Measurements from ENCODE around the gene PLEKHJ1. TPM values are rescaled to one million over a fixed set of nuclear protein-coding genes. Genes with fewer than 3 reads are reported as not detected.

PLEKHJ1 gene, protein sequence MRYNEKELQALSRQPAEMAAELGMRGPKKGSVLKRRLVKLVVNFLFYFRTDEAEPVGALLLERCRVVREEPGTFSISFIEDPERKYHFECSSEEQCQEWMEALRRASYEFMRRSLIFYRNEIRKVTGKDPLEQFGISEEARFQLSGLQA
- total RNA-seq (2022; extraction: Qiagen RNA extraction; ENCODE audit: low read depth) = 30.0 to 62.7 TPM (median 56.1 TPM) in 5 replicates

DNA sequence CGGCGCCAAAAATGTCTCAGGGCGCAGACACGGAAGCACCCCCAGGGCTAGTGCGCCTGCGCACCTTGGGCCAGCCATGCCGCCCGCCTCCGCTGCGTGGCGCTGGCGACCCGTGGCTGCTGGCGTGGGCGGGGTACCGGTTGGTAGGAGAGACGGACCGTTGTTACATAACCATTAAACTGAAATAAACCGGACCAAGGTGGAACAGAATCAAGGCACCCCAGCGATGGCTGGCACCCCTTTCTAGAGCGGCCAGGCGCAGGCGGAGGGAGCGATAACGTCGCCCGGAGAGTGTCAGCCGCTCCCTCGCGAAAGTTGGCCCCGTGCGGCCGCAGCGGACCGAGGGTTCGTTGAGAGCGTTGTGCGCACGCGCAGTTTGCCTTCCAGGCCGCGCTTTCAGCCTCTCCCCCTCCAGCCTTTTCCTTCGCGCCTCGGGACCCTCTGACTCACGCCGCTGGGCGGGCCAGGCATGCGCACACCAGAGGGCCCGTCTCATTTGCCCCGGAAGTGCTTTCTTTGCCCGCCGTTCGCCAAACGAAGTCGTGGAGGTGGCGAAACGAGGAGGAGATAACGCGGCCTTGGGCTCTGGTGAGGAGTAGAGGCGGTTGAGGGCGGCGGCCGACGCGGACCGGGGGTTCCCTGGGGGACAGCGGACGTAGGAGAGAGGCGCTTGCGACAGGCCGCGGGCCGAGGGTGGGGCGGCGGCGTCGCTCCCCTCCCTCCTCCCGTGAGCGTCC lies at the start of gene PLEKHJ1, which contains the start of gene SF3A2:
Gene PLEKHJ1 (minus strand): TSS at position 16 of the 737 bp plus-strand sequence. CDS start 81 bp downstream, outside the sequence.
Gene SF3A2 (plus strand): TSS at position 511 of the 737 bp plus-strand sequence. CDS start 6,595 bp downstream, outside the sequence.

DNA sequence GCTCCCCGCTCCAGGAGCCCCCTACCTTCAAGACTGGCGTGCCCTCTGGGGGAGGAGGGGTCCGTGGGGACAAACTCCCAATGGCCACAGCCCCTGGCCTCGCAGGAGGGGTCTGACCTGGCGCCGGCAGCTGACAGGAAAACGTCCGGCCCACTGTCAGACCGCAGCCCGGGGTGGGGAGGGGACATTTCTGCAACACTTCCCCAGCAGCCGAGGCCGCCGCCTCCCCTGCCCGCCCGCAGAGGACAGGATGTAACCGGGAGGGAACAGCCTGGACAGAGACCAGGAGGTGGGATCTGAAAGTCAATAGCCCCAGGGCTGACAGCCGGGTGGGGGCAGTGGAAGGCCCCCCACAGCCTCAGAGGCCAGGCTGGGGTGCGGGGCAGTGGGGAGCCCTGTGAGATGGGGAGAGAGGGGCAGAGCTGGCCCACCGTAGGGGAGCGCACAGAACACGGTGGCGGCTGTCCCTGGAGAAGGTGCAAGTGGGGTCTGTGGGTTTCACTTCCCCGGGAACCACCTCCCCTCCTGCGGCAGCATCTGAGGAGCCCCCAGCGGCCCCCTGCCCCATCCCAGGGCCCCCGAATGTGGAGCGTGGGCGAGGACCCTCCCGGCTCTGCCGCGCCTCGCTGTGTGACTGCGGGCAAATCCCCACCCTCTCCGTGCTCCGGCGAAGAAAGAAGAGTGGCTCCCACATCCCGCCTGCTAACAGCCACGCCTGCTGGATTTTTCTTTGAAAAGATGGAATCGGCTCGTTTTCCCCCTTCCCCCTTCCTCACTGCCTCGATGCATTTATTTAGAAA lies 46.1 kb upstream of the PLEKHJ1 start, which contains the start of gene PEAK3:
Gene PEAK3 (minus strand): TSS at position 114 of the 800 bp plus-strand sequence. CDS start 1,244 bp downstream, outside the sequence.

DNA sequence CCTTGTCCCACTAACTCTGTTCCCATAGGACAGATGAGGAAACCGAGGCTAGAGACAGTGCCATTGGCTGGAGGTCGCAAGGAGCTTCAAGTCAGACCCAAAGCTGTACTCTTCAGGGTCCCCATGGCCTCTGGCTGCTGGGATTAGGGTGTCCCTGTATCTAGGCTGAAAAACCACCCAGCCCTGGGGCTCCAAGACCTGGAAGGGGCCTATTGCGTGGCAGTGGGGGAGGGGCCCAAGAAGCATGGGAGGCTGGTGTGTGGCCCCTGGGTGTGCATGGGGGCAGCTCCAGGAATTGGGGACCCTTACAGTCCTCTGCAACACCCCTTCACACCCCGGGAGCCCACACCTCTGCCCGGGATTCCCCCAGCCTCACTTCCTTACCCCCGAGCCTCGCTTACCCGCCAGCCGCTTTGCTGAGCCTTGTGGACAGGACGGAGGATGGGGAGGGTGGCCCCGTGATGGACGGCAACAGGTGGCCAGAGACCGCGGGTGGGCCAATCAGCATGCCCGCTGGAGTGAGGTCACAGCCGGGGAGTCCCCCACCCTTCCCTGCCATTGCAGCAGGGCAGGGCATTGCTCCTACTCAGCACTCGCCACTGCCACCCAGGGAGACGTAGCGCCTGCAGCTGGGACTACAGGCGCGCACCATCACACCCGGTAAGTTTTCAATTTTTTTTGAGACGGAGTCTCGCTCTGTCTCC lies 20.0 kb upstream of the PLEKHJ1 start, which contains the start of gene JSRP1:
Gene JSRP1 (minus strand): TSS at position 436 of the 704 bp plus-strand sequence. CDS start 1,103 bp downstream, outside the sequence.

DNA sequence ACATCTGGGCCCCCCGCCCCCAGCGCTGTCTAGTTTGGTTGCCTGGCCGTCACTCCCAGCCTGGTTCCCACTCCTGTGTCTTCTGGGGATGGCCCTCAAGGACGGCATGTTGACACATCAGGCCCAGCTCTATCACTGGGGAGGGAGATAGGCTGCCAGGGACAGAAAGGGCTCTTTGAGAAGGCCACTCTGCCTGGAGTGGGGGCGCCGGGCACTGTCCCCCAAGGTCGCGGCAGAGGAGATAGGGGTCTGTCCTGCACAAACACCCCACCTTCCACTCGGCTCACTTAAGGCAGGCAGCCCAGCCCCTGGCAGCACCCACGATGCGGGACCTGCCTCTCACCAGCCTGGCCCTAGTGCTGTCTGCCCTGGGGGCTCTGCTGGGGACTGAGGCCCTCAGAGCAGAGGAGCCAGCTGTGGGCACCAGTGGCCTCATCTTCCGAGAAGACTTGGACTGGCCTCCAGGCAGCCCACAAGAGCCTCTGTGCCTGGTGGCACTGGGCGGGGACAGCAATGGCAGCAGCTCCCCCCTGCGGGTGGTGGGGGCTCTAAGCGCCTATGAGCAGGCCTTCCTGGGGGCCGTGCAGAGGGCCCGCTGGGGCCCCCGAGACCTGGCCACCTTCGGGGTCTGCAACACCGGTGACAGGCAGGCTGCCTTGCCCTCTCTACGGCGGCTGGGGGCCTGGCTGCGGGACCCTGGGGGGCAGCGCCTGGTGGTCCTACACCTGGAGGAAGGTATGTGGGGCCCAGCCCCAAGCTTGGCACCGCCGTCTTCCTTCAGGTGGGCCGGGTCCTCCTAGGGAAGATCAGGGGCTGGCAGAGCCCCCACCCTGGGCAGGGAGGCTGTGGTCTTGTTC lies 13.1 kb upstream of the PLEKHJ1 start, which contains the start of gene AMH:
Gene AMH (plus strand): TSS at position 314 of the 857 bp plus-strand sequence. CDS start 10 bp downstream, at position 324.

Other genes starting within 250 kb of the PLEKHJ1 start
- gene BTBD2, start 220.6 kb downstream of the PLEKHJ1 start, total RNA-seq (2022; extraction: Qiagen RNA extraction; ENCODE audit: low read depth) = 20.5 to 49.3 TPM (median 44.8 TPM) in 5 replicates
- 35.6 to 83.3 TPM (median 75.7 TPM) in 5 replicates for gene MKNK2, start 185.1 kb downstream of the PLEKHJ1 start, total RNA-seq (2022; extraction: Qiagen RNA extraction; ENCODE audit: low read depth)
- gene MOB3A, start 140.0 kb downstream of the PLEKHJ1 start, total RNA-seq (2022; extraction: Qiagen RNA extraction; ENCODE audit: low read depth) = 9.7 to 16.0 TPM (median 12.5 TPM) in 5 replicates
- 0.42 to 1.8 TPM (median 0.70 TPM) in 4 of 5 replicates, not detected in the other for gene IZUMO4, start 139.4 kb downstream of the PLEKHJ1 start, total RNA-seq (2022; extraction: Qiagen RNA extraction; ENCODE audit: low read depth)
- gene AP3D1, start 84.8 kb downstream of the PLEKHJ1 start, total RNA-seq (2022; extraction: Qiagen RNA extraction; ENCODE audit: low read depth) = 43.3 to 77.0 TPM (median 72.5 TPM) in 5 replicates
- 7.2 to 17.5 TPM (median 16.5 TPM) in 5 replicates for gene DOT1L, start 72.4 kb downstream of the PLEKHJ1 start, total RNA-seq (2022; extraction: Qiagen RNA extraction; ENCODE audit: low read depth)
- gene SF3A2, start 495 bp upstream of the PLEKHJ1 start, total RNA-seq (2022; extraction: Qiagen RNA extraction; ENCODE audit: low read depth) = 55.3 to 77.1 TPM (median 72.5 TPM) in 5 replicates
- 5.3 to 22.3 TPM (median 16.9 TPM) in 5 replicates for gene AMH, start 13.0 kb upstream of the PLEKHJ1 start, total RNA-seq (2022; extraction: Qiagen RNA extraction; ENCODE audit: low read depth)
- gene JSRP1, start 20.1 kb upstream of the PLEKHJ1 start, total RNA-seq (2022; extraction: Qiagen RNA extraction; ENCODE audit: low read depth) = 0.49 to 1.8 TPM (median 0.87 TPM) in 4 of 5 replicates, not detected in the other
- gene PEAK3, start 45.8 kb upstream of the PLEKHJ1 start, total RNA-seq (2022; extraction: Qiagen RNA extraction; ENCODE audit: low read depth) = 0.07 TPM in 1 of 5 replicates, not detected in the others
- gene LINGO3, start 71.8 kb upstream of the PLEKHJ1 start, total RNA-seq (2022; extraction: Qiagen RNA extraction; ENCODE audit: low read depth) = not detected in 5 replicates
- 135 to 172 TPM (median 154 TPM) in 5 replicates for gene LSM7, start 92.3 kb upstream of the PLEKHJ1 start, total RNA-seq (2022; extraction: Qiagen RNA extraction; ENCODE audit: low read depth)
- 8.3 to 27.9 TPM (median 21.2 TPM) in 5 replicates for gene SPPL2B, start 92.4 kb upstream of the PLEKHJ1 start, total RNA-seq (2022; extraction: Qiagen RNA extraction; ENCODE audit: low read depth)
- 0.04 TPM in 1 of 5 replicates, not detected in the others for gene TMPRSS9, start 123.9 kb upstream of the PLEKHJ1 start, total RNA-seq (2022; extraction: Qiagen RNA extraction; ENCODE audit: low read depth)
- 48.7 to 125 TPM (median 112 TPM) in 5 replicates for gene TIMM13, start 191.3 kb upstream of the PLEKHJ1 start, total RNA-seq (2022; extraction: Qiagen RNA extraction; ENCODE audit: low read depth)
- 51.1 to 89.2 TPM (median 88.5 TPM) in 5 replicates for gene LMNB2, start 220.6 kb upstream of the PLEKHJ1 start, total RNA-seq (2022; extraction: Qiagen RNA extraction; ENCODE audit: low read depth)
- 70.8 to 82.8 TPM (median 78.0 TPM) in 5 replicates for gene GADD45B, start 239.8 kb upstream of the PLEKHJ1 start, total RNA-seq (2022; extraction: Qiagen RNA extraction; ENCODE audit: low read depth)

Data from A549 treated with ZK216348 at 1 μM for 4 hours (cell line).